Choroid plexus epithelial cell (primary cell): ENCODE data around the gene CUL7.

Experiments used
- DNase-seq: peaks from one replicate; pipeline ENCODE4 v3.0.0-alpha.2; 2010; ENCODE audit warnings: low read depth
- H3K4me3 ChIP-seq: 2 replicates; pipeline ENCODE4 v1.5.1; 2011; ENCODE audit warnings: low read depth, mild to moderate bottlenecking, control low read depth, low read length, moderate library complexity
- CTCF ChIP-seq: conservative IDR thresholded peaks from 2 replicates; pipeline ENCODE4 v1.5.1; 2011; ENCODE audit warnings: low read depth, mild to moderate bottlenecking, control low read depth, inconsistent platforms, low read length, moderate library complexity

The CUL7 gene

GRCh38 chr6:43053545-43054205 lies at the start of gene CUL7:
Gene CUL7, minus strand, starts transcription at chr6:43053851. Its CDS starts 1,063 bp downstream, at chr6:43052788.
- peak; percentile 94 for DNase-seq
- TF ChIP-seq CTCF = no peak

GRCh38 chr6:43101497-43101896 lies 47.8 kb upstream of the CUL7 start:
- no peak overlapping the region for H3K4me3 ChIP-seq
- no peak for TF ChIP-seq CTCF
- DNase-seq = no peak

More at GRCh38 chr6:43053545-43054205, at the start of gene CUL7:
- peak within 1 kb of the TSS; percentile 83 for H3K4me3 ChIP-seq

GRCh38 chr6:43097502-43097901 lies 43.9 kb upstream of the CUL7 start:
- TF ChIP-seq CTCF = no peak
- no peak overlapping the region for H3K4me3 ChIP-seq
- no peak for DNase-seq

DNA sequence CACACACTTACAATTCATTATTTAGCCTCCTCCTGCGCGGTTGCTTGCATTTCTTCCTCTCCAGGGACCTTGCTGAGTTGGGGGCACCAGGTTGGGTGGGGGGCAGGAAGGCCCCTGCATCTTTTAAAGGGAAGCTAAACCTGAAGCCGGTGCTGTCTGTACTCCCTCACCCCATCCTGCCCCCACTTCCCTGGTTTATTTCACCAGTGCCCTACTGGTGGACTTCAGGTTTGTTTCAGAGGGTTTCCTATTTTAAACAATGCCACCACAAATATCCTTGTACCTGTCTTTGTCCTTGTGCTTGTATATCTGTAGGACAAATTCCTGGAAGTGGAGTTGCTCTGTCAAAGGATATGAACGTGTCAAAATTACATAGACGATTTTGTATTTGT lies 43.4 kb upstream of the CUL7 start:
- peak; percentile 18 for TF ChIP-seq CTCF
- no peak overlapping the region for H3K4me3 ChIP-seq
- no peak for DNase-seq

- no peak for TF ChIP-seq CTCF
- no peak overlapping the region for H3K4me3 ChIP-seq
- peak; percentile 83 for DNase-seq
Observed at GRCh38 chr6:43096451-43097097, 42.9 kb upstream of the CUL7 start.

DNA sequence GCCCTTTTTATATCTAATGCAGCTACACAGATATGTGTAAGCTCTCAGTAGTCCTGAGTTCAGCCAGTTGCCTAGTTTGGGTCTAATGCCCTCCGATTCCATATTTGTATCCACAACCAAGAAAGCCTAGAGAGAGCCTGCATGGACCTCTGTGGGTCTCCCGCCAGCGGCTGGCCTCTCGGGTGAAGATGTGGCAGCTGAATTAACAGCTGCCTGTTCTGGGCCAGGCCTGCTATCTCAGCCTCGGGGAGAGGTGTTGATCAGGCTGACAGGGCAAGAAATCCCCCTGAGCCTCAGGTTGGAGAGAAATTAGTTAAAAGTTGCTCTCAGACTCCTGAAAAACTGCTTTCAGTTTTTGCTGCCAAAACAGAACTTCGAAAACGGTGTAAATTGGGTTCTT lies 42.3 kb upstream of the CUL7 start:
- DNase-seq = no peak
- no peak overlapping the region for H3K4me3 ChIP-seq
- TF ChIP-seq CTCF = no peak
